ENCODE measurements around the gene SPINK8.
A peak's percentile ranks its signal among the peaks of the same experiment; 100 is the strongest.
"Not testable (repeated sequence)": the region's sequence is repeated elsewhere in the genome, so short reads cannot be mapped to it uniquely, and the experiment has no call there.

Gene SPINK8

GRCh38 chr3:48276911-48277641 is 56.4 kb downstream of the SPINK8 start:
- Histone ChIP-seq H3K36me3 (ENCODE audit: control insufficient read depth, insufficient read depth, low read length) (peaks cover 10% of the 10 kb centered on the region), H3K9ac (ENCODE audit: low read length) (no peak overlapping the region), H3K27me3 (ENCODE audit: control insufficient read depth, insufficient read depth, low read length) (no peaks in the 10 kb centered on the region), H3K4me1 (ENCODE audit: control insufficient read depth, insufficient read depth, low read length) (peaks cover 37% of the 10 kb centered on the region), H3K27ac (ENCODE audit: low read depth, low read length) (no peak overlapping the region), H3K4me3 (ENCODE audit: low read depth, low read length) (peak overlapping the region; percentile 5; the same call in 1 of the 2 replicates), H3K9me3 (ENCODE audit: control insufficient read depth, insufficient read depth, low read depth, low read length) (peaks cover 6% of the 10 kb centered on the region; the same call in 1 of the 2 replicates)

- Histone ChIP-seq H3K27ac (ENCODE audit: low read depth, low read length) (no peak overlapping the region), H3K27me3 (ENCODE audit: control insufficient read depth, insufficient read depth, low read length) (no peaks in the 10 kb centered on the region), H3K4me1 (ENCODE audit: control insufficient read depth, insufficient read depth, low read length) (peaks cover 37% of the 10 kb centered on the region), H3K9me3 (ENCODE audit: control insufficient read depth, insufficient read depth, low read depth, low read length) (peaks cover 19% of the 10 kb centered on the region; the same call in 1 of the 2 replicates), H3K9ac (ENCODE audit: low read length) (no peak overlapping the region), H3K36me3 (ENCODE audit: control insufficient read depth, insufficient read depth, low read length) (peaks cover 25% of the 10 kb centered on the region), H3K4me3 (ENCODE audit: low read depth, low read length) (no peak overlapping the region)
Measured at GRCh38 chr3:48275287-48276027, 58.0 kb downstream of the SPINK8 start.

GRCh38 chr3:48274452-48274851 is 59.0 kb downstream of the SPINK8 start:
- Histone ChIP-seq H3K36me3 (ENCODE audit: control insufficient read depth, insufficient read depth, low read length) (peaks cover 35% of the 10 kb centered on the region), H3K27me3 (ENCODE audit: control insufficient read depth, insufficient read depth, low read length) (no peaks in the 10 kb centered on the region), H3K9me3 (ENCODE audit: control insufficient read depth, insufficient read depth, low read depth, low read length) (peaks cover 25% of the 10 kb centered on the region; the same call in 1 of the 2 replicates), H3K9ac (ENCODE audit: low read length) (no peak overlapping the region), H3K4me3 (ENCODE audit: low read depth, low read length) (no peak overlapping the region), H3K4me1 (ENCODE audit: control insufficient read depth, insufficient read depth, low read length) (peaks cover 36% of the 10 kb centered on the region), H3K27ac (ENCODE audit: low read depth, low read length) (no peak overlapping the region)

- Histone ChIP-seq H3K9me3 (ENCODE audit: control insufficient read depth, insufficient read depth, low read depth, low read length) (peaks cover 25% of the 10 kb centered on the region; the same call in 1 of the 2 replicates), H3K27ac (ENCODE audit: low read depth, low read length) (no peak overlapping the region), H3K4me1 (ENCODE audit: control insufficient read depth, insufficient read depth, low read length) (peaks cover 28% of the 10 kb centered on the region)
Measured at GRCh38 chr3:48273594-48274211, 59.8 kb downstream of the SPINK8 start.

GRCh38 chr3:48271763-48272498 is 61.5 kb downstream of the SPINK8 start:
- Histone ChIP-seq H3K36me3 (ENCODE audit: control insufficient read depth, insufficient read depth, low read length) (peaks cover 57% of the 10 kb centered on the region), H3K27ac (ENCODE audit: low read depth, low read length) (no peak overlapping the region), H3K9me3 (ENCODE audit: control insufficient read depth, insufficient read depth, low read depth, low read length) (peaks cover 25% of the 10 kb centered on the region; the same call in 1 of the 2 replicates), H3K9ac (ENCODE audit: low read length) (no peak overlapping the region), H3K4me1 (ENCODE audit: control insufficient read depth, insufficient read depth, low read length) (peaks cover 12% of the 10 kb centered on the region), H3K27me3 (ENCODE audit: control insufficient read depth, insufficient read depth, low read length) (no peaks in the 10 kb centered on the region), H3K4me3 (ENCODE audit: low read depth, low read length) (no peak overlapping the region)

More at GRCh38 chr3:48273594-48274211, 59.8 kb downstream of the SPINK8 start:
- Histone ChIP-seq H3K9ac (ENCODE audit: low read length) (no peak overlapping the region), H3K36me3 (ENCODE audit: control insufficient read depth, insufficient read depth, low read length) (peaks cover 43% of the 10 kb centered on the region), H3K27me3 (ENCODE audit: control insufficient read depth, insufficient read depth, low read length) (no peaks in the 10 kb centered on the region), H3K4me3 (ENCODE audit: low read depth, low read length) (no peak overlapping the region)

GRCh38 chr3:48271223-48271622 is 62.2 kb downstream of the SPINK8 start:
- H3K4me3 ChIP-seq (ENCODE audit: low read depth, low read length); H3K9ac ChIP-seq (ENCODE audit: low read length); H3K27me3 ChIP-seq (ENCODE audit: control insufficient read depth, insufficient read depth, low read length); H3K4me1 ChIP-seq (ENCODE audit: control insufficient read depth, insufficient read depth, low read length); H3K27ac ChIP-seq (ENCODE audit: low read depth, low read length): not testable (repeated sequence)
- Histone ChIP-seq H3K9me3 (ENCODE audit: control insufficient read depth, insufficient read depth, low read depth, low read length) (peaks cover 25% of the 10 kb centered on the region; the same call in 1 of the 2 replicates), H3K36me3 (ENCODE audit: control insufficient read depth, insufficient read depth, low read length) (peaks cover 63% of the 10 kb centered on the region)

- H3K4me3 ChIP-seq (ENCODE audit: low read depth, low read length) = no peak overlapping the region
- H3K27me3 ChIP-seq (ENCODE audit: control insufficient read depth, insufficient read depth, low read length) = no peaks in the 10 kb centered on the region
- no peak overlapping the region for H3K27ac ChIP-seq (ENCODE audit: low read depth, low read length)
- H3K9ac ChIP-seq (ENCODE audit: low read length) = no peak overlapping the region
- no peaks in the 10 kb centered on the region for H3K4me1 ChIP-seq (ENCODE audit: control insufficient read depth, insufficient read depth, low read length)
- peaks cover 71% of the 10 kb centered on the region for H3K36me3 ChIP-seq (ENCODE audit: control insufficient read depth, insufficient read depth, low read length)
- peaks cover 25% of the 10 kb centered on the region; the same call in 1 of the 2 replicates for H3K9me3 ChIP-seq (ENCODE audit: control insufficient read depth, insufficient read depth, low read depth, low read length)
Measured at GRCh38 chr3:48270306-48270705, 63.2 kb downstream of the SPINK8 start.

- Histone ChIP-seq H3K27me3 (ENCODE audit: control insufficient read depth, insufficient read depth, low read length) (no peaks in the 10 kb centered on the region), H3K9ac (ENCODE audit: low read length) (no peak overlapping the region), H3K36me3 (ENCODE audit: control insufficient read depth, insufficient read depth, low read length) (peaks cover 76% of the 10 kb centered on the region), H3K27ac (ENCODE audit: low read depth, low read length) (no peak overlapping the region), H3K9me3 (ENCODE audit: control insufficient read depth, insufficient read depth, low read depth, low read length) (peaks cover 25% of the 10 kb centered on the region; the same call in 1 of the 2 replicates), H3K4me1 (ENCODE audit: control insufficient read depth, insufficient read depth, low read length) (no peaks in the 10 kb centered on the region), H3K4me3 (ENCODE audit: low read depth, low read length) (no peak overlapping the region)
Measured at GRCh38 chr3:48269592-48269991, 63.9 kb downstream of the SPINK8 start.

GRCh38 chr3:48268936-48269561 is 64.4 kb downstream of the SPINK8 start:
- no peak overlapping the region for H3K9ac ChIP-seq (ENCODE audit: low read length)
- H3K27ac ChIP-seq (ENCODE audit: low read depth, low read length) = no peak overlapping the region
- H3K36me3 ChIP-seq (ENCODE audit: control insufficient read depth, insufficient read depth, low read length) = peaks cover 81% of the 10 kb centered on the region
- H3K9me3 ChIP-seq (ENCODE audit: control insufficient read depth, insufficient read depth, low read depth, low read length) = peaks cover 25% of the 10 kb centered on the region; the same call in 1 of the 2 replicates
- H3K4me3 ChIP-seq (ENCODE audit: low read depth, low read length) = no peak overlapping the region
- H3K27me3 ChIP-seq (ENCODE audit: control insufficient read depth, insufficient read depth, low read length) = no peaks in the 10 kb centered on the region
- H3K4me1 ChIP-seq (ENCODE audit: control insufficient read depth, insufficient read depth, low read length) = no peaks in the 10 kb centered on the region

GRCh38 chr3:48268381-48268935 is 65.0 kb downstream of the SPINK8 start:
- H3K27ac ChIP-seq (ENCODE audit: low read depth, low read length) = no peak overlapping the region
- no peak overlapping the region for H3K9ac ChIP-seq (ENCODE audit: low read length)
- peaks cover 87% of the 10 kb centered on the region for H3K36me3 ChIP-seq (ENCODE audit: control insufficient read depth, insufficient read depth, low read length)

More at GRCh38 chr3:48268381-48268935, 65.0 kb downstream of the SPINK8 start:
- Histone ChIP-seq H3K4me3 (ENCODE audit: low read depth, low read length) (no peak overlapping the region), H3K4me1 (ENCODE audit: control insufficient read depth, insufficient read depth, low read length) (no peaks in the 10 kb centered on the region), H3K9me3 (ENCODE audit: control insufficient read depth, insufficient read depth, low read depth, low read length) (peaks cover 25% of the 10 kb centered on the region; the same call in 1 of the 2 replicates), H3K27me3 (ENCODE audit: control insufficient read depth, insufficient read depth, low read length) (no peaks in the 10 kb centered on the region)
